Retinal pigment epithelial cell (primary cell): ENCODE measurements around the gene CTIF.

Experiments
- DNase-seq: peaks from one replicate; pipeline ENCODE4 v3.0.0-alpha.2; 2010; ENCODE audit warnings: low read depth
- H3K4me3 ChIP-seq: 2 replicates; pipeline ENCODE4 v1.5.1; 2011; ENCODE audit warnings: mild to moderate bottlenecking, low read length, control low read depth, moderate library complexity
- TF ChIP-seq, protein P1 (sequence below): conservative IDR thresholded peaks from 2 replicates; pipeline ENCODE4 v1.5.1; 2011; ENCODE audit warnings: low read depth, low read length, control low read depth, inconsistent platforms

The CTIF gene

DNA sequence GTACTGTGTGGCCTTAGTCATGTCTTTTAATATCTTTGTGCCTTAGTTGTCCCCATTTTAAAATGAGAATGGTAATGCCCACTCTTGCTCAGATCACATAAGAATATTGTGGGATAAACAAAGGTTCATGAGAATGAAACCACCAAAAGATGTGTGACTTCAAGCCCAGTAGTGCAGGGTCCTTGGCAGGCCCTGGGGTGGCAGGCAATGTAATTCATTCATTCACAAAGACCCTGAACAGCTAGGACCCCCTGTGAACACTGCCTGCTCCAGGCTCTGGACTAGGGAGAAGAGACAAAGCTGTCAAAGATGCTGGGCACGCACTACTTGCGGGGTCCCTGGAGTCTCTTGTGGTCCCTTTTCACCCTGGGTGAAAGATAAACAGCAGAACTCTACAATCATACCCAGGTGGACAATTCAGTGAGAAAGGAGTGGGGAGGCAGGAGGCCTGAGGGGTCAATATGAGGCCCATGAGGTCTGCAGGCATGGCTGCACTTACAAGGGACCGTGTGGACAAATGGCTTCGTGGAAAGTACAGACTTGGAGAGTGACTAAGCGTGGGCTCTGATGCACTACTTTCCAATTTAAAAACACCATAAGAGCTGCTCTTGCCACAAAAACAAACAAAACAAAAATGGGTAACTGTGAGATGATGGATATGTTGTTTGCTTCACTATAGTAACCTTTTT lies 275.8 kb downstream of the CTIF start:
- TF ChIP-seq, protein P1, sequence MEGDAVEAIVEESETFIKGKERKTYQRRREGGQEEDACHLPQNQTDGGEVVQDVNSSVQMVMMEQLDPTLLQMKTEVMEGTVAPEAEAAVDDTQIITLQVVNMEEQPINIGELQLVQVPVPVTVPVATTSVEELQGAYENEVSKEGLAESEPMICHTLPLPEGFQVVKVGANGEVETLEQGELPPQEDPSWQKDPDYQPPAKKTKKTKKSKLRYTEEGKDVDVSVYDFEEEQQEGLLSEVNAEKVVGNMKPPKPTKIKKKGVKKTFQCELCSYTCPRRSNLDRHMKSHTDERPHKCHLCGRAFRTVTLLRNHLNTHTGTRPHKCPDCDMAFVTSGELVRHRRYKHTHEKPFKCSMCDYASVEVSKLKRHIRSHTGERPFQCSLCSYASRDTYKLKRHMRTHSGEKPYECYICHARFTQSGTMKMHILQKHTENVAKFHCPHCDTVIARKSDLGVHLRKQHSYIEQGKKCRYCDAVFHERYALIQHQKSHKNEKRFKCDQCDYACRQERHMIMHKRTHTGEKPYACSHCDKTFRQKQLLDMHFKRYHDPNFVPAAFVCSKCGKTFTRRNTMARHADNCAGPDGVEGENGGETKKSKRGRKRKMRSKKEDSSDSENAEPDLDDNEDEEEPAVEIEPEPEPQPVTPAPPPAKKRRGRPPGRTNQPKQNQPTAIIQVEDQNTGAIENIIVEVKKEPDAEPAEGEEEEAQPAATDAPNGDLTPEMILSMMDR: no peak
- no peak overlapping the region for H3K4me3 ChIP-seq
- DNase-seq: no peak

DNA sequence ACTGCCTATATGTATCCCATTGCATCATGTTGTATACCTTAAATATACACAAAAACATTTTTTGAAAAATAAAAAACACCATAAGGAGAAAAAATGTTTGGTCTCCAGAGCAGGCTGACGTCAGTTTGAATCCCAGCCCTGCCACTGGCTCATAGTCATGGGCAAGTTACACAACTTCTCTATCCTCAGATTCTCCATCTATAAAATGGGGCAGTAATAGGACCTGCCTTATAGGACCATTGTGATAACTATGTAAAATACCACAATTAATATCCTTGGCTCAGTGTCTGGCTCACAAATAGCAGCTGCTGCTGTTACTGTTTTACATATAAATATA lies 276.3 kb downstream of the CTIF start:
- DNase-seq: no peak
- no peak overlapping the region for H3K4me3 ChIP-seq
- TF ChIP-seq, protein P1: no peak

DNA sequence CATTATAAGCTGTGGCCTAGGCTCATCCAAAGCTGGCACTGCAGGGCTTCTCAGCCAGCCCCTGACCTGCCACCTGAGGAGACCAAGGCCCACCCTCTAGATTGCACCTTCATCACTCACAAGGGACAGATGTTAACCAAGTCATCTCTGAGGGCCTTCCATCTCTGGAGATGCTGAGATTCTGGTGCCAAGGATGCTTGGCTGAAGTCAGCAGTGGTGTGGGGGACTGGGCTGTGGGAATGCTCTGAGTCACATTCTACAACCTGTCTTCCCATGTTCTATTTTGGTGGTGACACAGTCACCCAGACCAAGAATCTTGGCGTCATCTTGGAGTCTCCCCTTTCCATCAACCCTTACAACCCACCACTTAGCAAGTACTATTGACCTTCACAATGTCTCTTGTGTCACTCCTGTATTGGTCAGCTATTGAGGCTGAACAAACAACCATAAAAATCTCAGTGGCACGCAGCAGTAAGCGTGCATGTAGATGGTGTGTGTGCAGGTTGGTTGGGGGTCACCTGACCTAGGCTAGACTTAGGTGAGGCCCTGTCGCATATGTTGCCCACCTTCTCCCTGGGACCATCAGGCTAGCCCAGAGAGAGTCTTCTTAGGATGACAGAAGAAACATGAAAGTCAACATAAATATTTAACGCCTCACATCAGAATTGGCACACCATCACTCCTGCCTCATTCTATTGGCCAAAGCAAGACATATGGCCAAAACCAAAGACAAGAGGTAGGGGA lies 276.9 kb downstream of the CTIF start:
- TF ChIP-seq, protein P1: no peak
- no peak for DNase-seq
- H3K4me3 ChIP-seq: no peak overlapping the region

DNA sequence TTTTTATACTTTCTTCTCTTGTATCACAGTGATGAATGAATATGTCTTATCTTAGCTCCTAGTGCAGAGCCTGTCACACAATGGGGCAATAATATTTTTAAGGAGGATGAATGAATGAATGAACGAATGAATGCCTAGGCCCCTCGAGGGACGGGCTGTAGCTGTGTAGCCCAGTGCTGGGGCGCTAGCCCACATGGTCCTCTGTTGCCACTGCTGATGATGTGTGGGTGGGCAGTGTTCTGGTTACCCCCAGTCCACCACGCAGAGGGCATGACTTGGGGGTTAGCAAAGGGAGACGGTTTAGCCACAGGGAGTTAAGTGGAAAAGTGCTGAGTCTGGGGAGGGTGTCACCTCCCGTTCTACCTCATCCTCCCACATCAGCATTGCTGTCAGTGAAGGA lies 277.7 kb downstream of the CTIF start:
- TF ChIP-seq, protein P1: no peak
- H3K4me3 ChIP-seq: no peak overlapping the region
- DNase-seq: no peak

DNA sequence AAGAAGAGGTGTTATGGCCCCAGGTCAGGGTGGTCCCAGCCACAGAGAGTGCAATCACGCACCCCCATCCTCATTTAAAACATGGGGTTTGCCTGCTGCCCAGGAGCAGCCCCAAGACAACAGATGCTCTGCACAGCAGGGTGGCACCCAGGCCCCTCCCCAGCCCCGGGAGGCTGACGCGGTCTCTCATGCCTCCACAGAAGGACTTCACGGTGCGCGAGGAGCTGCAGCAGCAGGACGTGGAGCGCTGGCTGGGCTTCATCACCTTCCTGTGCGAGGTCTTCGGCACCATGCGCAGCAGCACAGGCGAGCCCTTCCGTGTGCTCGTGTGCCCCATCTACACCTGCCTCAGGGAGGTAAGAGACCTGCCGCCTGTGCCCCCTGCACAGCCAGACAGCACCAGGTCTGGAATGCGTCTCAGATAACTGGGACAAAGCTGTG lies 278.2 kb downstream of the CTIF start:
- TF ChIP-seq, protein P1: no peak
- no peak overlapping the region for H3K4me3 ChIP-seq
- no peak for DNase-seq

DNA sequence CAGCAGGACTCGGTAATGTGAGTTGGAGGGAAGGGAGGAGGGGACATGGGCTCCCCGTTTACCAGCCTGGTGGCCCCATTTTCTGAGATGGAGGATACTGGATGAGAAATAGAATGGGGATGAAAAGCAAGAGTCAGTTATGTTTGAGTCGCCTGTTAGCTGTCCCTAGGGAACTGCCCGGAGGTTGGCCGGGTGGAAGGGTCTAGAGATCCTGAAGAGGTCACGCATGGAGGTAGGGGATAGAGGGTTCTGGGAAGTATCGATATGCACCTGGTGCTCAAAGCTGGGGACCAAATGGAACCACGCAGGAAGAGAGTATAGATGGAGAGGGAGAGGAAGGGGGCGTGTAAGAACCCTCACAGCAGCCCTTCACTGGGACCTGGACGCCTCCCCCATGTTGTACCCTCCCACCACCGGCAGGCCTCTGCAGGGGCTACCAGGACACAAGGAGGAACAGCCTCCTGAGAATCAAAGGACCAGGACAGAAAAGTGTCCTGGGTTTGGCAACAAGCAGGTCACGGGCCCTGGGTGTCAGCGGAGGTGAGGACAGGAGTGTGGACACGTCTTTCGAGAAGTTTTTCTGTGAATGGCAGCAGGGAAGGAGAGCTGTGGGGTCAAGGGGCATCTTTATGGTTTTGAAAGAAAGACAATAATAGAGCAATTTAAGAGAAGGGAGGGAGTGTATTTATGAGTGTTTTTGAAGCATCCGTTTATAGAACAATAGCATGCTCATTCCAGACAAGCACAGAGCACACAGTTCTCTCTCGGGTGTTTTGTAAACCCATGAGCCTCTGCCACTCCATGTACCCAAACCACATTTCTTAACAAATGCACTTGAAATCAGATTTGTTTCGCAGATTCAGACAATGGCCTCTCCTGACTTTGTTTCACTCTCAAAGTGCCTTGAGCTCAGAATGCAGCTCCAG lies 279.8 kb downstream of the CTIF start:
- TF ChIP-seq, protein P1: no peak
- no peak for DNase-seq
- no peak overlapping the region for H3K4me3 ChIP-seq
